ENCODE measurements around the gene OR1S1. TPM values are rescaled to one million over a fixed set of nuclear protein-coding genes. Genes with fewer than 3 reads are reported as not detected.

Gene OR1S1
- not detected in 5 replicates for total RNA-seq (2022; extraction: Qiagen RNA extraction; ENCODE audit: low read depth)

GRCh38 chr11:58212420-58212819, at the start of gene OR1S1:
Gene OR1S1 (plus strand): TSS chr11:58212720.

GRCh38 chr11:58188770-58189169, 23.8 kb upstream of the OR1S1 start, which contains the start of gene OR9Q2:
Gene OR9Q2 (plus strand): TSS chr11:58189070. CDS start chr11:58190491, 1,421 bp downstream.

GRCh38 chr11:58204042-58204441, 8.5 kb upstream of the OR1S1 start, which contains the start of gene OR1S2:
Gene OR1S2 (minus strand): TSS chr11:58204142. CDS start chr11:58204142, 0 bp downstream.

Other genes starting within 250 kb of the OR1S1 start
- gene OR9Q1, start 188.8 kb upstream of the OR1S1 start, total RNA-seq (2022; extraction: Qiagen RNA extraction; ENCODE audit: low read depth) = not detected in 5 replicates
- not detected in 5 replicates for gene OR6Q1, start 181.8 kb upstream of the OR1S1 start, total RNA-seq (2022; extraction: Qiagen RNA extraction; ENCODE audit: low read depth)
- gene OR9I1, start 87.2 kb upstream of the OR1S1 start, total RNA-seq (2022; extraction: Qiagen RNA extraction; ENCODE audit: low read depth) = not detected in 5 replicates
- gene OR9Q2, start 23.6 kb upstream of the OR1S1 start, total RNA-seq (2022; extraction: Qiagen RNA extraction; ENCODE audit: low read depth) = not detected in 5 replicates
- gene OR1S2, start 8.6 kb upstream of the OR1S1 start, total RNA-seq (2022; extraction: Qiagen RNA extraction; ENCODE audit: low read depth) = not detected in 5 replicates
- gene OR10Q1, start 16.2 kb downstream of the OR1S1 start, total RNA-seq (2022; extraction: Qiagen RNA extraction; ENCODE audit: low read depth) = not detected in 5 replicates
- gene OR10W1, start 55.5 kb downstream of the OR1S1 start, total RNA-seq (2022; extraction: Qiagen RNA extraction; ENCODE audit: low read depth) = not detected in 5 replicates
- gene OR5B17, start 146.3 kb downstream of the OR1S1 start, total RNA-seq (2022; extraction: Qiagen RNA extraction; ENCODE audit: low read depth) = not detected in 5 replicates
- gene OR5B3, start 194.2 kb downstream of the OR1S1 start, total RNA-seq (2022; extraction: Qiagen RNA extraction; ENCODE audit: low read depth) = not detected in 5 replicates
- gene OR5B2, start 215.4 kb downstream of the OR1S1 start, total RNA-seq (2022; extraction: Qiagen RNA extraction; ENCODE audit: low read depth) = not detected in 5 replicates
- gene OR5B12, start 229.5 kb downstream of the OR1S1 start, total RNA-seq (2022; extraction: Qiagen RNA extraction; ENCODE audit: low read depth) = not detected in 5 replicates

Data from A549 treated with CpdA at 1 μM for 4 hours (cell line).